Globus pallidus (tissue), 1 donor: Measurements from ENCODE around the gene STT3B.

Source experiments
- DNase-seq: peaks from one replicate; pipeline ENCODE4 v3.0.0-alpha.2; 2015; ENCODE audit warnings: low spot score

STT3B gene

GRCh38 chr3:31648286-31648968 is 115.7 kb downstream of the STT3B start:
- DNase-seq: no peak

DNA sequence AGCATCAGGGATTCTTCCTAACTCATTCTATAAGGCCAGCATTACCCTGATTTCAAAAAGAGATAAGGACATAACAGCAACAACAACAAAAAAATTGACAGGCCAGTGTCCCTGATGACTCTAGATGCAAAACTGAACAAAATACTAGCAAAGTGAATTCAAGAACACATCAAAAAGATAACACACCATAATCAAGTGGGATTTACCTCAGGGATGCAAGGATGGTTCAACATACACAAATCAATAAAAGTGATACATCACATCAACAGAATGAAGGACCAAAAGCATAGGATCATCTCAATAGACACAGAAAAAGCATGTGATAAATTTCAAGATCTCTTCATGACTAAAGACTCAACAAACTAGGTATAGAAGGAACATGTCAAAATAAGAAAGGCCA is 119.6 kb downstream of the STT3B start:
- no peak for DNase-seq

GRCh38 chr3:31653464-31653863 is 120.7 kb downstream of the STT3B start:
- DNase-seq: no peak

DNA sequence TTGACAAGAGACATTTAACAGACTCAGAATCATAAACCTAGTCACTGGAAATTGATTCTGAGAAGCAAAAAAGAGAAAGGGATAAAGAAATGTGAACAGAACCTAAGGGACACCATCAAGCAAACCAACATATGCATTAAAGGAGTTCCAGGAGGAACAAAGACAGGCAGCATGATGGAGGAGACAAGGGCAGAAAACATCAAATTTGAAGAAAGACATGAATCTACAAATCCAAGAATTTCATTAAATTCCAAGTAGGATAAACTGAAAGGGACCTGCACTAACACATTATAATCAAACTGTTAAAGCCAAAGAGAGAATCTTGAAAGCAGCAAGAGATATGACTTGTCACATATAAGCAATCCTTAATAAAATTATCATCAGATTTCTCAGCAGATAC is 122.3 kb downstream of the STT3B start:
- no peak for DNase-seq

GRCh38 chr3:31659246-31659645 is 126.5 kb downstream of the STT3B start:
- DNase-seq: no peak

GRCh38 chr3:31661286-31661685 is 128.6 kb downstream of the STT3B start:
- DNase-seq: no peak

GRCh38 chr3:31661993-31662670 is 129.4 kb downstream of the STT3B start:
- DNase-seq: no peak

DNA sequence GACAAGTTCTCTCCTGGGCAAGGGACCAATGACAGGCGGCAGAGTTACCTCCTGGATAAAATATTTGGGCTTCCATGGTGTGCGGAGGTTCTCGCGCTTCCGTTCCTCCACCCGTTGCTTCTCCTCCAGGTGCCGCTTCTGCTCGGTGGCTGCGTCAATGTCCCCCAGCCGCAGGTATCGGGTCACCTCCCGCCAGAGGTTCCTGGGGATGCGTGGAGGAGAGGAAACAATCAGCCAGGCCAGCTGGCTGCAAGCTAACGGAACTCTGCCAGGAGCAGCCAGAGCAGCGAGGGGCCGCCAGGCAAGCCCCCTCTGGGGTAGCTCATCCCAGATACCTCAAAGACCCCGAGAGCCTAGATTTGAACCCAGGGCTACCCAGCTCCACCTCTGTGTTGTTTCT is 131.3 kb downstream of the STT3B start:
- DNase-seq: no peak

- no peak for DNase-seq
These were observed 134.9 kb downstream of the STT3B start for GRCh38 chr3:31667582-31667981.

- DNase-seq: no peak
These were observed 135.5 kb downstream of the STT3B start for GRCh38 chr3:31668242-31668641.

GRCh38 chr3:31670136-31670535 is 137.4 kb downstream of the STT3B start:
- DNase-seq: peak; percentile 2

- DNase-seq: no peak
These were observed 138.0 kb downstream of the STT3B start for GRCh38 chr3:31670722-31671121.

DNA sequence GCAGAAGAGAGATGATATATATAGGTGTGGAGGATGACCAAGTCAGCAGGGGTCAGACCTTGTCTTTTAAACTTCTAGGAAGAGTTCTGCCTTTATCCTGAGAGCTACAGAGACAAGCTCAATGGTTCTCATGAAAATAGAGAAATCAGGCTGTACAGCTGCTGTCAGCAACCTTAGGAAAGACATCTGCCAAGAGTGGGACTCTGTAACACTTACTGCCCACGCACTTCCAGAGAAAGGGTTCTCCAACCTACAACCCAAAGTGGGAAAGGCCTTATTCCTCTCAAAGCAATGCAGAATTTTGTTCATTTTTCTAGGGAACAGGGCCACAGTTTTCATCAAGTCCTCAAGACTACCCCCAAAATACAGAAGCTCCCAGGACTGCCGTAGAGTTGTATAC is 138.7 kb downstream of the STT3B start:
- no peak for DNase-seq

DNA sequence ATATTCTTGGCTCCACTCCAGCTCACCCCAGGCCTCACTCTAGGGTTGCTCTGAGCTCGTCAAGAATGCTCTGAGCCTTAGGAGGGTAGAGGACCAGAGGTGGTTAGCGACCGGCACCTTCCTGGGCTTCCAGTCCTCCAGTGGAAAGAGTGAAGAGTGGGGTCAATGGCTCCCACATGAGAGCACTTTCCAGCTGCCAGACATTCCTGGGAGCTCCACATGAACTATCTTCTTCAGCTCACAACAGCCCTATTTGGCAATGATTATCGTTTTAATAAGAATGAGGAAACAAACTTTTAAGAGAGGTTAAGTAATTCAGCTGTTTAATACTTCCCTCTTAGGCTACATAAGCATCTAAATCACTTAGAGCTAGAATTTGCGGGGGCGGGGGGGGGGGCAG is 139.3 kb downstream of the STT3B start:
- DNase-seq: no peak

- no peak for DNase-seq
These were observed 141.2 kb downstream of the STT3B start for GRCh38 chr3:31673950-31674349.

DNA sequence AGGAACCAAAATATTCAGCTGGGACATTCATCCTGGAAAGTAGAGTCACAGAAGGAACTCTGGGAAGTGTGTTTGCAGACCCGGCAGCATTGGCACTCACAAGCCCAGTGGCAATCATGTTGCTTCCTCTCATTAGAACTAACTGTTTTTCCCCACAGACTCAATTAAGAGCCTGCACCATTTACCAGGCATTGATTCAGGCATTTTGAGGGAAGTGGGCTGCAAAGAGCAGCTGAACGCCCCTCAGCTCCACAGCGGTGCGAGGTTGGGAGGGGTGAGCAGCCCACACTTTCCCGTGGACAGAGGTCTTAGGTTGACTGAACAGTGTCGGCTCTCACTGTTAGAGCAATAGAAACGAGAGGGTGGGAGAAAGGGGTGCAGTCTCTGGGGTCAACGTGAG is 143.8 kb downstream of the STT3B start:
- no peak for DNase-seq

- no peak for DNase-seq
These were observed 147.5 kb downstream of the STT3B start for GRCh38 chr3:31680072-31680870.
